Transverse colon (tissue), 4 donors: ENCODE data around the gene AKAP7. TPM values are rescaled to one million over a fixed set of nuclear protein-coding genes. Genes with fewer than 3 reads are reported as not detected.

Experiments used
- DNase-seq: peaks from one replicate; pipeline ENCODE4 v3.0.0-alpha.2; 2019
- H3K27ac ChIP-seq, 4 donors: fragments of 200-600 bp; sonication (generic); 2 replicates each; pipeline ENCODE4 v1.5.1; 2016 to 2018; ENCODE audit warnings: inconsistent platforms in 4 of 4
- H3K27me3 ChIP-seq: fragments of 200-600 bp; sonication (generic); 2 replicates; pipeline ENCODE4 v1.5.1; 2017; ENCODE audit warnings: inconsistent platforms
- H3K36me3 ChIP-seq, 4 donors: fragments of 200-600 bp; sonication (generic); 2 replicates each; pipeline ENCODE4 v1.5.1; 2017 to 2019; ENCODE audit warnings: inconsistent platforms in 4 of 4
- H3K4me1 ChIP-seq, 4 donors: fragments of 200-600 bp; sonication (generic); 2 replicates each; pipeline ENCODE4 v1.5.1; 2017 to 2020; ENCODE audit warnings: inconsistent platforms in 4 of 4
- H3K4me3 ChIP-seq, 4 donors: fragments of 200-600 bp; sonication (generic); 1 replicate in 1 of 4; 2 replicates in 3 of 4; pipeline versions ENCODE4 v1.5.1 to v1.6.1; 2017 to 2019; ENCODE audit warnings: inconsistent platforms in 4 of 4
- H3K9me3 ChIP-seq, 2 donors: fragments of 200-600 bp; sonication (generic); 2 replicates each; pipeline ENCODE4 v1.5.1; 2017 to 2019; ENCODE audit warnings: inconsistent platforms in 2 of 2
- EP300 ChIP-seq: sonication (generic); formaldehyde crosslinking; IDR thresholded peaks from one replicate; pipeline ENCODE4 v1.6.1; 2017; ENCODE audit warnings: antibody characterized with exemption, low read depth
- POLR2A ChIP-seq: fragments of 450-650 bp; IDR thresholded peaks from one replicate; pipeline ENCODE4 v1.6.1; 2016; ENCODE audit warnings: antibody characterized with exemption, mild to moderate bottlenecking, moderate library complexity
- POLR2AphosphoS5 ChIP-seq, 3 donors: sonication (generic); formaldehyde crosslinking; IDR thresholded peaks; one replicate each; pipeline ENCODE4 v1.6.1; 2016; ENCODE audit warnings: antibody characterized with exemption in 3 of 3
- WGBS, 2 donors: methylation state at CpG; one replicate each; pipeline ENCODE4 v1.1.5; 2018; ENCODE audit warnings: low coverage in 1 of 2; 5-methylcytosine and 5-hydroxymethylcytosine counted together
- in situ Hi-C, 4 donors: fragments of 200-750 bp; cut with MboI; loops; one replicate each; pipeline versions ENCODE4 v1.15.0 to v1.15.1; 2017; ENCODE audit warnings: low sequenced_read_pairs in 3 of 4, low pct_ligation_motif_present in 1 of 4, low pct_unique_long_range_greater_than_20kb in 1 of 4
- intact Hi-C: fragments of 100-400 bp; cut with DNase I; formaldehyde crosslinking; loops from one replicate; pipeline ENCODE4 v1.15.1; 2023; ENCODE audit warnings: low total_unique reads
- total RNA-seq, 4 donors: library from RNA; depleted of rRNA; stranded (reverse); fragments of >200 nt; gene quantifications; one replicate each; pipeline ENCODE4 v1.1.0, GENCODE V29; 2016
- TF ChIP-seq, protein P1 (sequence below), 5 experiments: fragments of 200-600 bp in 3 of 5; fragments of 450-650 bp in 2 of 5; sonication (generic) in 3 of 5; IDR thresholded peaks; 1 replicate in 2 of 5; 2 replicates in 3 of 5; pipeline ENCODE4 v1.5.1; 2016 to 2017; ENCODE audit warnings: antibody characterized with exemption in 5 of 5, inconsistent platforms in 3 of 5, mild to moderate bottlenecking in 2 of 5, moderate library complexity in 1 of 5

Gene AKAP7
- total RNA-seq, 4 donors from 2014 or later = 4.9 to 19.1 (median 12.0) TPM

DNA sequence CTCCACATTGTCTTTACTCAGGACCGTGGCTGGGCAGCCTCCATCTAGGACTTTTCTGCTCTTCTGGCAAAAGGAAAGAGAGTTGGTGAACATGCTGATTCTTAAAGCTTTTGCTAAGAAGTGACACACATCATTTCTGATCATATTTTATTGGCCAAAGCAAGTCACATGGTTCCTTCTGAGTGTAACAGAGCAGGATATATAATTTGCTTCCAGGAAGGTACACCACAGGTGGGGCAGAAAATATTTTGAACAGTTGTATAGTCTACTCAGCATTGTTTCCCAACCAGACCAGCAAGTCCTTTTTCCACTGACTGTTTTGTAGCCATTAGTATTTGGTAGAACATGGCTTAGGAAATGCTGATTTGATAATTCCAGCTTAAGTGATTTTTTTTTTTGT, 73.5 kb downstream of the AKAP7 start:
- Histone ChIP-seq H3K4me3 (no peak overlapping the region), H3K36me3 (no peaks in the 10 kb centered on the region), H3K9me3 (no peaks in the 10 kb centered on the region), H3K27me3 (no peaks in the 10 kb centered on the region), H3K4me1 (no peaks in the 10 kb centered on the region), H3K27ac (no peak overlapping the region)
- in situ Hi-C loops = no loop called here
- intact Hi-C loops = no loop called here
- WGBS, 2 donors = 60 to 70% methylated on average over 1 of the region's 1 CpG
- no peak for TF ChIP-seq EP300
- no peak for TF ChIP-seq POLR2AphosphoS5 (IDR thresholded peaks at IDR 0.05)
- TF ChIP-seq, protein P1, sequence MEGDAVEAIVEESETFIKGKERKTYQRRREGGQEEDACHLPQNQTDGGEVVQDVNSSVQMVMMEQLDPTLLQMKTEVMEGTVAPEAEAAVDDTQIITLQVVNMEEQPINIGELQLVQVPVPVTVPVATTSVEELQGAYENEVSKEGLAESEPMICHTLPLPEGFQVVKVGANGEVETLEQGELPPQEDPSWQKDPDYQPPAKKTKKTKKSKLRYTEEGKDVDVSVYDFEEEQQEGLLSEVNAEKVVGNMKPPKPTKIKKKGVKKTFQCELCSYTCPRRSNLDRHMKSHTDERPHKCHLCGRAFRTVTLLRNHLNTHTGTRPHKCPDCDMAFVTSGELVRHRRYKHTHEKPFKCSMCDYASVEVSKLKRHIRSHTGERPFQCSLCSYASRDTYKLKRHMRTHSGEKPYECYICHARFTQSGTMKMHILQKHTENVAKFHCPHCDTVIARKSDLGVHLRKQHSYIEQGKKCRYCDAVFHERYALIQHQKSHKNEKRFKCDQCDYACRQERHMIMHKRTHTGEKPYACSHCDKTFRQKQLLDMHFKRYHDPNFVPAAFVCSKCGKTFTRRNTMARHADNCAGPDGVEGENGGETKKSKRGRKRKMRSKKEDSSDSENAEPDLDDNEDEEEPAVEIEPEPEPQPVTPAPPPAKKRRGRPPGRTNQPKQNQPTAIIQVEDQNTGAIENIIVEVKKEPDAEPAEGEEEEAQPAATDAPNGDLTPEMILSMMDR (IDR thresholded peaks at IDR 0.05) = no peak
- no peak for TF ChIP-seq POLR2A
- no peak for DNase-seq

DNA sequence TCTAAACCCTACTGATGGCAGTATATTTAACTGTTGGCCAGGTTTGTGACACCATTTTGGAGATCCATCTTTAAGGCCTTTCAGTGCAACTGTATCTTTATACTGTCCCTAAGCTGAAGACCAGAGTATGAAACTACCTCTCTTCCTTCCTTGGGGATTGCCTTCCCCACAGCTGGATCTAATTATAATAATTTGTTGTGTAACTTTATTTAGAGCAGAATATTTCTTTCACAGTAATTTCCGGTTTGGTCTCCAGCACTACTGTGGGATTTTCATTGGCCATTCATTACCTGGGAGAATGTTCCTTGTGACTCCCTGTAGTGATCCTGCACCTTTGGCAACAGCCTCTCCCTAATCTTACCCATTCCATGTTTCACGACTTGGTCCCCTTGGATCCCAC, 75.2 kb downstream of the AKAP7 start:
- DNase-seq = no peak
- no peak for TF ChIP-seq EP300
- no peak for TF ChIP-seq POLR2A
- TF ChIP-seq, protein P1 (IDR thresholded peaks at IDR 0.05) = no peak
- no peak for TF ChIP-seq POLR2AphosphoS5 (IDR thresholded peaks at IDR 0.05)
- Histone ChIP-seq H3K4me3 (no peak overlapping the region), H3K27ac (no peak overlapping the region), H3K27me3 (no peaks in the 10 kb centered on the region), H3K9me3 (no peaks in the 10 kb centered on the region), H3K4me1 (no peaks in the 10 kb centered on the region), H3K36me3 (no peaks in the 10 kb centered on the region)
- intact Hi-C loops (no loop called here), in situ Hi-C loops (no loop called here)
- WGBS, 2 donors = 84% methylated on average over 2 of the region's 2 CpGs; no CpG with 5 or more reads in 1 of the 2 donors

DNA sequence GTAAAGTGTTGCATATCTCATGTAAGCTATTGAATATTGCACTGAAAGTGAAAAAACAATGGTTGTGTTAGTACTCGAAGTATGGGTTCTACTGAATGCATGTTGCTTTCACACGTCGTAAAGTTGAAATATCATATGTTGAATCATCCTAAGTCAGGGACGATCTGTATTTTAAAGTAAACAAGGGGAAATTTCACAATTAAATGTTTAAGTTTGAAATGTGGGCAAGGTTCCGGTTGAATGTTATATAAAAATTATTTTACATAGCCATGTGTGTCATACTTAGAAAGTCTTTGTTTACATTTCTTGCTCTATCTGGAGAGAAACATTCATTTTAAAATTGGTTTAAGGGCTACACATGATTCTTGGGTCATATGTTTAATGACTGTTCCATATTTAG, 76.8 kb downstream of the AKAP7 start:
- no peaks in the 10 kb centered on the region for H3K4me1 ChIP-seq
- TF ChIP-seq, protein P1 (IDR thresholded peaks at IDR 0.05) = no peak
- TF ChIP-seq POLR2A (no peak), POLR2AphosphoS5 (IDR thresholded peaks at IDR 0.05) (no peak), EP300 (no peak)
- WGBS, 2 donors = 75 to 77% methylated on average over 5 of the region's 5 CpGs
- intact Hi-C loops (no loop called here), in situ Hi-C loops (no loop called here)
- H3K36me3 ChIP-seq = no peaks in the 10 kb centered on the region
- no peak overlapping the region for H3K4me3 ChIP-seq
- no peak for DNase-seq
- H3K9me3 ChIP-seq = no peaks in the 10 kb centered on the region
- H3K27ac ChIP-seq = no peak overlapping the region
- no peaks in the 10 kb centered on the region for H3K27me3 ChIP-seq

DNA sequence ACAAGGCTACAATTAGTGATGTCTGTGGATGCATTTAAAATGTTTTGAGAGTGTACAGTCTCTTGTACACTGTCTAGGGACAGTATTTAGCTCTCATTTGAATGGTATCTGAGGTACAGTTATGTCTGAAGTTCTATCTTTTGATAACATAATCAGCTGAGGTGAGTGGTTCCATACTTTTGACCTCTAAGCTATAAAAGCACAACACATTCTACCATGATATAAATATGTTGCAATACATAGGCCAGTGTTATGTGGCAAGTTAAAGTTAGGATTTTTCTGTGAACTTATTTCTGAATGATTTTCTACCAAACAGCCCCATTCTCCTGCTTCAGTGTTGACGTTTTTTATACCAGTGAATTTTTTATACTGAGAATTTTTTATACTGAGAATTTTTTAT, 77.6 kb downstream of the AKAP7 start:
- Histone ChIP-seq H3K9me3 (no peaks in the 10 kb centered on the region), H3K27me3 (no peaks in the 10 kb centered on the region), H3K4me1 (no peaks in the 10 kb centered on the region), H3K27ac (no peak overlapping the region), H3K36me3 (no peaks in the 10 kb centered on the region), H3K4me3 (no peak overlapping the region)
- 56 to 70% methylated on average over 1 of the region's 1 CpG for WGBS, 2 donors
- intact Hi-C loops (no loop called here), in situ Hi-C loops (no loop called here)
- DNase-seq = no peak
- TF ChIP-seq, protein P1 (IDR thresholded peaks at IDR 0.05) = no peak
